ENCODE data around the gene CRIP1.

The CRIP1 gene

DNA sequence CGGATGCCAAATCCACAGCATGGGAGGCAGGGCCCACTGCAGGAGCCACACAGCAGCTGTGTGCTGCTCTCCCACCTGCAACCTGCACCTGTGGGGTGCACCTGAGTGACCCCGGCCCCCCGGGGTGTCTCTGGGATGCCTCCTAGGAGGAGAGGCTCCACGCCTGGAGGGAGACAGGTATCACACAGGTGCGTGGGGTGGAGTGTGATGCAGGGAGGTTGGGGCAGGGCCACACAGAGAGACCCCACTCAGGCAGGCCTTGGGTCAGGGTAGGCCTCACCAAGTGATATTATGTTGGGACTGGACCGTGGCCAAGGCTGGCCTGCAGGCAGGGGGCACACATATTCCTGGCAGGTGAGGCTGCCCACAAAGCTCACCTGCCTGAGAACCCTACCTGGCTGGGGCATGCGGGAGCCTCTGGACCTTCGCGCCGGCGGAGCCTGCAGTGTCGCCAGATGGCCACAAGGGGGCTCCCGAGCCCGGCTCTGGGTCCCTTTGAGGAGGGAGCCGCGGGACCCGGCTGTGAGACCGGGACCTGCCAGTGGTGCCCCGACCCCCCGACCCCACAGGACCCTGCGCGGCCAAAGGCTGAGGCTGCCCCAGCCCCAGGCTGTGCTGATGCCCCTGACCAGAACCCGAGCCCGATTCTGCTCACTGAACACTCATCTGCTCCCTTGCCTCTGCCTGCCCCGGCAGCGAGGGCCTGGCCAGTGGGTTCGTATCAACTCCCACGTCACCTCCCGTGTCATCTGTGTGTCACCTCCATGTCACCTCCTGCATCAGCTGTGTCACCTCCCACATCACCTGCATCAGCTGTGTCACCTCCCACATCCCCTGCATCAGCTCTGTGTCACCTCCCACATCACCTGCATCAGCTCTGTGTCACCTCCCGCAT lies 51.1 kb downstream of the CRIP1 start:
- TF ChIP-seq CTCF (IDR thresholded peaks at IDR 0.05; ENCODE audit: low read depth, low read length, missing control alignments): peak; percentile 95
- no peak overlapping the region for H3K4me3 ChIP-seq (replicated peaks; ENCODE audit: low read depth, low read length)
- no peak for DNase-seq (ENCODE audit: extremely low read depth, low read depth)

Measured in HFF-Myc (cell line).